Stimulated activated CD4-positive, alpha-beta T cell treated with anti-CD3 and anti-CD28 coated beads, Interleukin-1b, Interleukin-23, amount 100 ng/mL, for 24 hours (primary cell): ENCODE results near the gene ZNF132.
A peak's percentile ranks its signal among the peaks of the same experiment; 100 is the strongest.
"Not testable (repeated sequence)": the region's sequence is repeated elsewhere in the genome, so short reads cannot be mapped to it uniquely, and the experiment has no call there.

Source experiments
- DNase-seq, 4 experiments: peaks; one replicate each; pipeline ENCODE4 v3.0.0-alpha.2; 2020; ENCODE audit warnings: low read depth in 4 of 4, low spot score in 1 of 4

ZNF132 gene

GRCh38 chr19:58408152-58409009 is 31.6 kb downstream of the ZNF132 start, which contains the start of gene ZNF584:
Gene ZNF584, plus strand, starts transcription at chr19:58408649. Its CDS starts 499 bp downstream, at chr19:58409148.
- peak; percentile 82 to 96 (median 90) for DNase-seq

- no peak for DNase-seq
These were observed 32.2 kb downstream of the ZNF132 start for GRCh38 chr19:58407658-58408151.

- no peak for DNase-seq
These were observed 32.9 kb downstream of the ZNF132 start for GRCh38 chr19:58406818-58407657.

GRCh38 chr19:58403920-58404478 is 36.0 kb downstream of the ZNF132 start:
- DNase-seq, result not testable (repeated sequence)

- no peak for DNase-seq
These were observed 38.0 kb downstream of the ZNF132 start for GRCh38 chr19:58401840-58402421.

GRCh38 chr19:58400916-58401839 is 38.8 kb downstream of the ZNF132 start:
- peak; percentile 97 to 100 (median 99) for DNase-seq

GRCh38 chr19:58400316-58400915 is 39.5 kb downstream of the ZNF132 start:
- DNase-seq, result no peak

- DNase-seq, result no peak
These were observed 40.0 kb downstream of the ZNF132 start for GRCh38 chr19:58399903-58400302.

- DNase-seq, result no peak
These were observed 41.4 kb downstream of the ZNF132 start for GRCh38 chr19:58398545-58398944.

- DNase-seq, result no peak
These were observed 41.9 kb downstream of the ZNF132 start for GRCh38 chr19:58398087-58398486.

- DNase-seq, result no peak
These were observed 42.4 kb downstream of the ZNF132 start for GRCh38 chr19:58397533-58398037.

GRCh38 chr19:58396691-58397532 is 43.0 kb downstream of the ZNF132 start:
- DNase-seq, result no peak

GRCh38 chr19:58395979-58396627 is 43.9 kb downstream of the ZNF132 start:
- no peak for DNase-seq

- DNase-seq, result no peak
These were observed 44.6 kb downstream of the ZNF132 start, which contains the start of gene RNF225 for GRCh38 chr19:58395220-58395978. Gene RNF225, plus strand, starts transcription at chr19:58395656. Its CDS starts 434 bp downstream, at chr19:58396090.

GRCh38 chr19:58394821-58395219 is 45.1 kb downstream of the ZNF132 start:
- no peak for DNase-seq

- no peak for DNase-seq
These were observed 46.3 kb downstream of the ZNF132 start for GRCh38 chr19:58393725-58394033.
